GM23338 (cell line): Measurements from ENCODE around the gene ARHGAP1. TPM values are rescaled to one million over a fixed set of nuclear protein-coding genes. Genes with fewer than 3 reads are reported as not detected.

Experiments used
- ATAC-seq: fragments of 200-7000 bp; cut with Tn5 transposase; 3 replicates; pipeline ENCODE4 v1.9.1; 2020
- DNase-seq: peaks from one replicate; pipeline ENCODE4 v3.0.0-alpha.2; 2015; ENCODE audit warnings: low spot score
- H2AFZ ChIP-seq: fragments of 200-600 bp; sonication (generic); 2 replicates; pipeline ENCODE4 v1.8.0; 2016; ENCODE audit warnings: antibody characterized with exemption, mild to moderate bottlenecking, moderate library complexity
- H3F3A ChIP-seq: fragments of 200-600 bp; sonication (generic); replicated peaks from 2 replicates; pipeline ENCODE4 v1.8.0; 2017; ENCODE audit warnings: antibody characterized with exemption, mixed run types, low read depth
- H3K27ac ChIP-seq: fragments of 200-600 bp; sonication (generic); 2 replicates; pipeline ENCODE4 v1.6.1; 2016; ENCODE audit warnings: low read depth
- H3K27me3 ChIP-seq: fragments of 200-600 bp; sonication (generic); 2 replicates; pipeline ENCODE4 v1.8.0; 2016; ENCODE audit warnings: mild to moderate bottlenecking, mixed run types, moderate library complexity; ENCODE audit not compliant: insufficient read depth
- H3K36me3 ChIP-seq: fragments of 200-600 bp; sonication (generic); 2 replicates; pipeline ENCODE4 v1.8.0; 2016; ENCODE audit warnings: mild to moderate bottlenecking; ENCODE audit not compliant: insufficient read depth
- H3K4me1 ChIP-seq: fragments of 200-600 bp; sonication (generic); 2 replicates; pipeline ENCODE4 v1.8.0; 2016; ENCODE audit warnings: mild to moderate bottlenecking, moderate library complexity; ENCODE audit not compliant: insufficient read depth
- H3K4me2 ChIP-seq: fragments of 200-600 bp; sonication (generic); 2 replicates; pipeline ENCODE4 v1.7.1; 2017; ENCODE audit warnings: mixed run types
- H3K4me3 ChIP-seq: fragments of 200-600 bp; sonication (generic); 2 replicates; pipeline ENCODE4 v1.6.1; 2016; ENCODE audit warnings: mixed run types
- H3K79me2 ChIP-seq: fragments of 200-600 bp; sonication (generic); replicated peaks from 2 replicates; pipeline ENCODE4 v1.8.0; 2017; ENCODE audit warnings: mild to moderate bottlenecking; ENCODE audit not compliant: insufficient read depth
- H3K9me2 ChIP-seq: fragments of 200-600 bp; sonication (generic); 2 replicates; pipeline ENCODE4 v1.8.0; 2017; ENCODE audit not compliant: insufficient read depth
- H4K20me1 ChIP-seq: fragments of 200-600 bp; sonication (generic); replicated peaks from 2 replicates; pipeline ENCODE4 v1.8.0; 2017; ENCODE audit warnings: mild to moderate bottlenecking; ENCODE audit not compliant: insufficient read depth
- H3K27ac Mint-ChIP-seq: 2 replicates; pipeline ENCODE4 v1.8.0; 2020; ENCODE audit warnings: inconsistent platforms, mild to moderate bottlenecking, moderate library complexity, mixed read lengths
- H3K27me3 Mint-ChIP-seq: 3 replicates; pipeline ENCODE4 v1.8.0; 2022; ENCODE audit warnings: low read depth, mild to moderate bottlenecking, moderate library complexity, mixed read lengths, inconsistent platforms; ENCODE audit not compliant: insufficient read depth, poor library complexity
- H3K36me3 Mint-ChIP-seq: 3 replicates; pipeline ENCODE4 v1.8.0; 2021; ENCODE audit warnings: low read depth, mild to moderate bottlenecking, inconsistent platforms, moderate library complexity, mixed read lengths
- H3K4me1 Mint-ChIP-seq: 3 replicates; pipeline ENCODE4 v1.8.0; 2020; ENCODE audit warnings: mild to moderate bottlenecking, inconsistent platforms, mixed read lengths
- H3K4me3 Mint-ChIP-seq: 3 replicates; pipeline ENCODE4 v1.8.0; 2021; ENCODE audit warnings: moderate library complexity, mild to moderate bottlenecking, inconsistent platforms, mixed read lengths
- H3K9me3 Mint-ChIP-seq: 3 replicates; pipeline ENCODE4 v1.8.0; 2020; ENCODE audit warnings: moderate library complexity, mild to moderate bottlenecking, inconsistent platforms, mixed read lengths
- CREB1 ChIP-seq: fragments of 250-450 bp; sonication (Bioruptor Pico); IDR thresholded peaks from 2 replicates; pipeline ENCODE4 v1.5.0; 2020; ENCODE audit warnings: low read depth, mild to moderate bottlenecking, moderate library complexity
- CTCF ChIP-seq, 2 experiments: fragments of 200-600 bp in 1 of 2; sonication (generic) in 1 of 2; conservative IDR thresholded peaks; 2 replicates each; pipeline versions ENCODE4 v1.5.1 to v1.6.1; 2016 to 2017; ENCODE audit warnings: antibody characterized with exemption in 2 of 2, low read depth in 2 of 2, mild to moderate bottlenecking in 2 of 2, moderate library complexity in 1 of 2
- EZH2 ChIP-seq: fragments of 200-600 bp; sonication (generic); IDR thresholded peaks from one replicate; pipeline ENCODE4 v1.8.0; 2017; ENCODE audit warnings: antibody characterized with exemption, mild to moderate bottlenecking, low read depth; ENCODE audit not compliant: unreplicated experiment
- EZH2phosphoT487 ChIP-seq: fragments of 200-600 bp; sonication (generic); IDR thresholded peaks from one replicate; pipeline ENCODE4 v1.8.1; 2018; ENCODE audit warnings: antibody characterized with exemption; ENCODE audit not compliant: unreplicated experiment
- JUNB ChIP-seq: IDR thresholded peaks from one replicate; pipeline ENCODE4 v1.6.1; 2016; ENCODE audit warnings: antibody characterized with exemption; ENCODE audit not compliant: unreplicated experiment
- NANOG ChIP-seq: IDR thresholded peaks from 2 replicates; pipeline ENCODE4 v1.6.1; 2016; ENCODE audit warnings: antibody characterized with exemption, borderline replicate concordance
- POLR2AphosphoS5 ChIP-seq: IDR thresholded peaks from 2 replicates; pipeline ENCODE4 v1.6.1; 2016; ENCODE audit warnings: antibody characterized with exemption, low read depth
- REST ChIP-seq: IDR thresholded peaks from one replicate; pipeline ENCODE4 v1.6.1; 2018; ENCODE audit warnings: antibody characterized with exemption; ENCODE audit not compliant: unreplicated experiment
- STAT1 ChIP-seq: IDR thresholded peaks from one replicate; pipeline ENCODE4 v1.6.1; 2016; ENCODE audit warnings: antibody characterized with exemption; ENCODE audit not compliant: unreplicated experiment
- ZNF331 ChIP-seq: fragments of 250-450 bp; sonication (Bioruptor Pico); IDR thresholded peaks from 2 replicates; pipeline ENCODE4 v1.5.0; 2020; ENCODE audit warnings: low read depth, mild to moderate bottlenecking, moderate library complexity
- ZNF462 ChIP-seq: fragments of 250-450 bp; sonication (Bioruptor Pico); IDR thresholded peaks from 2 replicates; pipeline ENCODE4 v1.5.0; 2020; ENCODE audit warnings: mild to moderate bottlenecking, moderate library complexity
- polyA plus RNA-seq: library from polyadenylated mRNA; unstranded; fragments of >200 nt; fragmentation: Nextera tagmentation; extraction: Ambion mirVana; gene quantifications from 2 replicates; pipeline ENCODE4 v1.2.1, GENCODE V29; 2016
- total RNA-seq: library from RNA; depleted of rRNA; stranded (reverse); fragments of >200 nt; shearing (Covaris generic); gene quantifications from 2 replicates; pipeline ENCODE4 v1.2.3, GENCODE V29; 2014

Gene ARHGAP1
- total and polyA plus RNA-seq, 2 experiments from 2014 or later: 23.4 to 38.1 TPM

- Histone ChIP-seq H4K20me1 (peaks cover 9% of the 10 kb centered on the region; the same call in 1 of the 2 replicates), H3K36me3 (peaks cover 5% of the 10 kb centered on the region), H3K79me2 (0 out of 2 replicates have a peak, but pooled peaks cover 4% of the 10 kb centered on the region), H2AFZ (no peak overlapping the region), H3K4me1 (no peaks in the 10 kb centered on the region), H3F3A (no peaks in the 10 kb centered on the region), H3K9me2 (0 out of 2 replicates have a peak, but pooled peaks cover 7% of the 10 kb centered on the region), H3K27me3 (no peaks in the 10 kb centered on the region), H3K4me2 (no peak overlapping the region), H3K27ac (0 out of 2 replicates have a peak overlapping the region, but pooled peaks have one; percentile 30), H3K4me3 (no peak overlapping the region)
- TF ChIP-seq ZNF462 (CRISPR knock-in tag) (no peak), NANOG (no peak), REST (no peak), ZNF331 (no peak), POLR2AphosphoS5 (no peak), EZH2phosphoT487 (no peak), STAT1 (no peak), CTCF (conservative IDR thresholded peaks at IDR 0.05; ENCODE audit: low read depth in 2 of 2) (no peak), CREB1 (CRISPR knock-in tag) (no peak), EZH2 (no peak), JUNB (no peak)
- ATAC-seq: no peak
- H3K4me3 Mint-ChIP-seq: no peak overlapping the region
- peaks cover 36% of the 10 kb centered on the region; the same call in 2 of the 3 replicates for H3K36me3 Mint-ChIP-seq
- H3K27me3 Mint-ChIP-seq: peaks cover 2% of the 10 kb centered on the region
- DNase-seq: no peak
- no peak overlapping the region for H3K27ac Mint-ChIP-seq
- no peaks in the 10 kb centered on the region for H3K4me1 Mint-ChIP-seq
- no peaks in the 10 kb centered on the region; the same call in 2 of the 3 replicates for H3K9me3 Mint-ChIP-seq
These were observed 57.6 kb downstream of the ARHGAP1 start for GRCh38 chr11:46642627-46643335.
